Smooth muscle cell (in vitro differentiated cells): ENCODE measurements around the gene THSD7A. TPM values are rescaled to one million over a fixed set of nuclear protein-coding genes. Genes with fewer than 3 reads are reported as not detected.

ENCODE experiments used
- DNase-seq: peaks from one replicate; lab custom pipeline; 2025; ENCODE audit not compliant: unreplicated experiment; lab: John Stamatoyannopoulos, UW
- H2AFZ ChIP-seq: fragments of 200-600 bp; sonication (generic); 2 replicates; pipeline ENCODE4 v1.6.0; 2016; ENCODE audit warnings: antibody characterized with exemption, low read depth, mild to moderate bottlenecking
- H3F3A ChIP-seq: fragments of 200-600 bp; sonication (generic); 2 replicates; pipeline ENCODE4 v1.6.0; 2017; ENCODE audit warnings: antibody characterized with exemption, low read depth
- H3K27ac ChIP-seq: fragments of 200-600 bp; sonication (generic); 2 replicates; pipeline ENCODE4 v1.5.1; 2016; ENCODE audit warnings: low read depth, mild to moderate bottlenecking
- H3K27me3 ChIP-seq: fragments of 200-600 bp; sonication (generic); 2 replicates; pipeline ENCODE4 v1.6.1; 2016; ENCODE audit warnings: low read depth, mild to moderate bottlenecking
- H3K36me3 ChIP-seq: fragments of 200-600 bp; sonication (generic); 2 replicates; pipeline ENCODE4 v1.5.1; 2016; ENCODE audit warnings: low read depth
- H3K4me1 ChIP-seq: fragments of 200-600 bp; sonication (generic); 2 replicates; pipeline ENCODE4 v1.5.1; 2016; ENCODE audit warnings: low read depth
- H3K4me2 ChIP-seq: fragments of 200-600 bp; sonication (generic); 2 replicates; pipeline ENCODE4 v1.6.0; 2016; ENCODE audit warnings: mild to moderate bottlenecking
- H3K4me3 ChIP-seq: fragments of 200-600 bp; sonication (generic); 2 replicates; pipeline ENCODE4 v1.5.1; 2016; ENCODE audit warnings: mild to moderate bottlenecking
- H3K79me2 ChIP-seq: fragments of 200-600 bp; sonication (generic); 2 replicates; pipeline ENCODE4 v1.6.0; 2016; ENCODE audit warnings: low read depth, mild to moderate bottlenecking
- H3K9ac ChIP-seq: fragments of 200-600 bp; sonication (generic); 2 replicates; pipeline ENCODE4 v1.6.0; 2016; ENCODE audit warnings: low read depth
- H3K9me3 ChIP-seq: fragments of 200-600 bp; sonication (generic); replicated peaks from 2 replicates; pipeline ENCODE4 v1.5.1; 2016; ENCODE audit warnings: low read depth
- H4K20me1 ChIP-seq: fragments of 200-600 bp; sonication (generic); 2 replicates; pipeline ENCODE4 v1.6.0; 2016; ENCODE audit warnings: low read depth
- CTCF ChIP-seq: fragments of 200-600 bp; sonication (generic); IDR thresholded peaks from 2 replicates; pipeline ENCODE4 v1.5.1; 2017; ENCODE audit warnings: borderline replicate concordance, mild to moderate bottlenecking, antibody characterized with exemption; ENCODE audit not compliant: insufficient read depth, poor library complexity, severe bottlenecking
- WGBS: methylation state at CpG from one replicate; pipeline ENCODE4 v1.1.7; 2016; ENCODE audit warnings: low lambda C conversion rate; 5-methylcytosine and 5-hydroxymethylcytosine counted together
- polyA plus RNA-seq: library from polyadenylated mRNA; unstranded; fragments of >200 nt; fragmentation: Nextera tagmentation; extraction: Ambion mirVana; gene quantifications from 2 replicates; pipeline ENCODE4 v1.2.1, GENCODE V29; 2016
- total RNA-seq: library from RNA; depleted of rRNA; stranded (reverse); fragments of >200 nt; gene quantifications from 2 replicates; pipeline ENCODE4 v1.2.3, GENCODE V29; 2014

Gene THSD7A
- total and polyA plus RNA-seq, 2 experiments from 2014 or later = 1.7 to 2.7 TPM

GRCh38 chr7:11374629-11375028, 457.4 kb downstream of the THSD7A start:
- Histone ChIP-seq H3K27ac (no peak overlapping the region), H2AFZ (no peak overlapping the region), H3K4me2 (no peak overlapping the region), H3K27me3 (no peaks in the 10 kb centered on the region), H3K4me1 (no peaks in the 10 kb centered on the region), H3K79me2 (no peaks in the 10 kb centered on the region), H3K9ac (no peak overlapping the region), H3K9me3 (no peaks in the 10 kb centered on the region), H4K20me1 (no peaks in the 10 kb centered on the region), H3K36me3 (no peaks in the 10 kb centered on the region), H3F3A (no peaks in the 10 kb centered on the region), H3K4me3 (no peak overlapping the region)
- TF ChIP-seq CTCF = no peak
- WGBS = 97% methylated on average over 3 of the region's 3 CpGs
- DNase-seq = no peak

GRCh38 chr7:11373546-11374142, 458.4 kb downstream of the THSD7A start:
- no peaks in the 10 kb centered on the region for H3K36me3 ChIP-seq
- H3K9ac ChIP-seq = no peak overlapping the region
- no peak overlapping the region for H2AFZ ChIP-seq
- no peak overlapping the region for H3K4me3 ChIP-seq
- H3K4me2 ChIP-seq = no peak overlapping the region
- DNase-seq = no peak
- H4K20me1 ChIP-seq = no peaks in the 10 kb centered on the region
- H3F3A ChIP-seq = no peaks in the 10 kb centered on the region
- no peaks in the 10 kb centered on the region for H3K9me3 ChIP-seq
- no peaks in the 10 kb centered on the region for H3K79me2 ChIP-seq
- no peaks in the 10 kb centered on the region for H3K4me1 ChIP-seq
- TF ChIP-seq CTCF = peak; percentile 59
- H3K27ac ChIP-seq = no peak overlapping the region
- WGBS = 53% methylated on average over 2 of the region's 2 CpGs
- H3K27me3 ChIP-seq = no peaks in the 10 kb centered on the region

DNA sequence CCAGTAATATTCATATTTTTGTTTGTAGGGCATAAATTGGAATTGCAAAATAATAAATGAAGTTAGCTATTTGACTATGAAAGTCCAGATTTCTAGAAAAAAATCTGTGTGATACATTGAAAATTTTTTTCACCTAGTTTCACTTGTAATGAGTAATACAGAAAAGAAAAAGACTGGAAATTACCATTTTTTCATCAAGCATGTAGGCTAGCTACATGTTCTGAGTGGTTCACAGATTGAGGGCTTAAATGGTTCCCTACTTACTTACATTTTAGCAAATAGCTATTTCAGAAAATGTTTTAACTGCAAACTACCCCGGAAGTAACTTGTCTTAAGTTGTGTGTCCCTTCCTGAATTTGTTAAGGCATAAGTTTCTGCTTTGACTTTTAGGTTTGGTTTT, 462.3 kb downstream of the THSD7A start:
- Histone ChIP-seq H3K4me3 (no peak overlapping the region), H3K27ac (no peak overlapping the region), H3K9ac (no peak overlapping the region), H3K27me3 (no peaks in the 10 kb centered on the region), H4K20me1 (no peaks in the 10 kb centered on the region), H3K4me2 (no peak overlapping the region), H3K4me1 (no peaks in the 10 kb centered on the region), H3K79me2 (no peaks in the 10 kb centered on the region), H3K9me3 (no peaks in the 10 kb centered on the region), H3K36me3 (no peaks in the 10 kb centered on the region), H2AFZ (no peak overlapping the region), H3F3A (no peaks in the 10 kb centered on the region)
- 100% methylated on average over 1 of the region's 1 CpG for WGBS
- no peak for DNase-seq
- TF ChIP-seq CTCF = no peak

DNA sequence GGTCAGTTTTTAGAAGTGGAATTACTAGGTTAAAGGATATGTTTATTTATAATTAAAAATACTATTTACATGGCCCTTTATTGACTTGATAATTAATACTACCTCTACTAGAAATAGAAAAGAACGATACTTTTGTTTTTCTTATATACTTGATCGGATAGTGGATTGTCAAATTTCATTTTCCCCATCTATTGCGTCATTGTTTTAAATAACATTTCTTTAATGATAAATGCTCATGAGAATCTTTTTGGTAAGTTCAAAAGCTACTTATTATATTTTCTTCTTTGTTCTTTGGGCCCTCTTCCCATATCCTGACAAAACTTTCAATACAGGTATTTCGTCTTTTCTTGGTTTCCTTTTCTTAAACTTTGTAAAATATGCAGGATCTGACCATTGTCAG, 465.9 kb downstream of the THSD7A start:
- Histone ChIP-seq H3K9ac (no peak overlapping the region), H3K79me2 (no peaks in the 10 kb centered on the region), H3F3A (no peaks in the 10 kb centered on the region), H3K36me3 (no peaks in the 10 kb centered on the region), H3K9me3 (no peaks in the 10 kb centered on the region), H3K4me2 (no peak overlapping the region), H3K4me3 (no peak overlapping the region), H3K27me3 (no peaks in the 10 kb centered on the region), H3K4me1 (no peaks in the 10 kb centered on the region), H4K20me1 (no peaks in the 10 kb centered on the region), H2AFZ (no peak overlapping the region), H3K27ac (no peak overlapping the region)
- WGBS = 92% methylated on average over 4 of the region's 4 CpGs
- no peak for DNase-seq
- no peak for TF ChIP-seq CTCF
